ENCODE measurements around the gene DPF1.

DPF1 gene

GRCh38 chr19:38196245-38196837 lies 27.7 kb downstream of the DPF1 start:
- in situ Hi-C loops (cut with MboI; ENCODE audit: low sequenced_read_pairs, unreplicated experiment) = no loop called here
- TF ChIP-seq CTCF (IDR thresholded peaks at IDR 0.05; ENCODE audit: borderline replicate concordance, control extremely low read depth, extremely low read depth, insufficient read depth, missing control alignments) = no peak
- no peak for DNase-seq (ENCODE audit: low spot score)

GRCh38 chr19:38195237-38195636 lies 28.8 kb downstream of the DPF1 start:
- in situ Hi-C loops (cut with MboI; ENCODE audit: low sequenced_read_pairs, unreplicated experiment) = no loop called here
- TF ChIP-seq CTCF (IDR thresholded peaks at IDR 0.05; ENCODE audit: borderline replicate concordance, control extremely low read depth, extremely low read depth, insufficient read depth, missing control alignments) = no peak
- no peak for DNase-seq (ENCODE audit: low spot score)

- no peak for DNase-seq (ENCODE audit: low spot score)
- TF ChIP-seq CTCF (IDR thresholded peaks at IDR 0.05; ENCODE audit: borderline replicate concordance, control extremely low read depth, extremely low read depth, insufficient read depth, missing control alignments) = no peak
- in situ Hi-C loops (cut with MboI; ENCODE audit: low sequenced_read_pairs, unreplicated experiment) = no loop called here
Observed at GRCh38 chr19:38194061-38194701, 29.8 kb downstream of the DPF1 start.

- DNase-seq (ENCODE audit: low spot score) = no peak
- no peak for TF ChIP-seq CTCF (IDR thresholded peaks at IDR 0.05; ENCODE audit: borderline replicate concordance, control extremely low read depth, extremely low read depth, insufficient read depth, missing control alignments)
- in situ Hi-C loops (cut with MboI; ENCODE audit: low sequenced_read_pairs, unreplicated experiment) = no loop called here
Observed at GRCh38 chr19:38193445-38193844, 30.6 kb downstream of the DPF1 start.

GRCh38 chr19:38191747-38192146 lies 32.3 kb downstream of the DPF1 start:
- no peak for TF ChIP-seq CTCF (IDR thresholded peaks at IDR 0.05; ENCODE audit: borderline replicate concordance, control extremely low read depth, extremely low read depth, insufficient read depth, missing control alignments)
- DNase-seq (ENCODE audit: low spot score) = no peak
- in situ Hi-C loops (cut with MboI; ENCODE audit: low sequenced_read_pairs, unreplicated experiment) = no loop called here

GRCh38 chr19:38190793-38191192 lies 33.2 kb downstream of the DPF1 start:
- in situ Hi-C loops (cut with MboI; ENCODE audit: low sequenced_read_pairs, unreplicated experiment) = no loop called here
- no peak for DNase-seq (ENCODE audit: low spot score)
- no peak for TF ChIP-seq CTCF (IDR thresholded peaks at IDR 0.05; ENCODE audit: borderline replicate concordance, control extremely low read depth, extremely low read depth, insufficient read depth, missing control alignments)
